Pons (tissue), 1 donor: Measurements from ENCODE around the gene ADAMTS17.

Source experiments
- DNase-seq: peaks from one replicate; pipeline ENCODE4 v3.0.0-alpha.2; 2016; ENCODE audit warnings: low spot score

ADAMTS17 gene

GRCh38 chr15:100201376-100202280, 140.1 kb downstream of the ADAMTS17 start:
- no peak for DNase-seq

- no peak for DNase-seq
Measured at GRCh38 chr15:100200287-100200880, 141.4 kb downstream of the ADAMTS17 start.

GRCh38 chr15:100199711-100200286, 142.0 kb downstream of the ADAMTS17 start:
- no peak for DNase-seq

- no peak for DNase-seq
Measured at GRCh38 chr15:100198442-100198841, 143.3 kb downstream of the ADAMTS17 start.

GRCh38 chr15:100196326-100197058, 145.3 kb downstream of the ADAMTS17 start:
- no peak for DNase-seq

GRCh38 chr15:100194996-100195395, 146.8 kb downstream of the ADAMTS17 start:
- DNase-seq = no peak

GRCh38 chr15:100193277-100193860, 148.4 kb downstream of the ADAMTS17 start:
- DNase-seq = no peak

GRCh38 chr15:100192097-100193080, 149.4 kb downstream of the ADAMTS17 start:
- no peak for DNase-seq

- DNase-seq = no peak
Measured at GRCh38 chr15:100191161-100191560, 150.6 kb downstream of the ADAMTS17 start.

- DNase-seq = no peak
Measured at GRCh38 chr15:100190675-100191074, 151.1 kb downstream of the ADAMTS17 start.

GRCh38 chr15:100189849-100190248, 151.9 kb downstream of the ADAMTS17 start:
- DNase-seq = no peak

GRCh38 chr15:100189319-100189718, 152.5 kb downstream of the ADAMTS17 start:
- DNase-seq = no peak

GRCh38 chr15:100187677-100188076, 154.1 kb downstream of the ADAMTS17 start:
- DNase-seq = no peak

GRCh38 chr15:100186960-100187359, 154.8 kb downstream of the ADAMTS17 start:
- DNase-seq = no peak

- no peak for DNase-seq
Measured at GRCh38 chr15:100186366-100186765, 155.4 kb downstream of the ADAMTS17 start.

- DNase-seq = no peak
Measured at GRCh38 chr15:100183921-100184495, 157.8 kb downstream of the ADAMTS17 start.

GRCh38 chr15:100180921-100181320, 160.9 kb downstream of the ADAMTS17 start:
- DNase-seq = no peak

GRCh38 chr15:100175406-100176114, 166.2 kb downstream of the ADAMTS17 start:
- DNase-seq = no peak

GRCh38 chr15:100174904-100175275, 166.9 kb downstream of the ADAMTS17 start:
- no peak for DNase-seq
